Heart left ventricle (tissue), 16 donors: ENCODE results near the gene UPP2. TPM values are rescaled to one million over a fixed set of nuclear protein-coding genes. Genes with fewer than 3 reads are reported as not detected.

ENCODE experiments used
- ATAC-seq, 4 donors: fragments of 200-7000 bp; cut with Tn5 transposase; one replicate each; pipeline ENCODE4 v1.9.1; 2020 to 2022; ENCODE audit warnings: moderate library complexity in 4 of 4, mild to moderate bottlenecking in 3 of 4, moderate number of reproducible peaks in 1 of 4
- DNase-seq, 5 donors: peaks; one replicate each; pipeline ENCODE4 v3.0.0-alpha.2; 2020
- H3K27ac ChIP-seq, 12 donors: fragments of 200-600 bp; sonication (generic) in 4 of 12; one replicate each; pipeline versions ENCODE4 v1.5.0 to v1.8.0; 2016 to 2022; ENCODE audit warnings: mild to moderate bottlenecking in 2 of 12
- H3K27me3 ChIP-seq, 9 donors: fragments of 200-600 bp; sonication (generic) in 2 of 9; one replicate each; pipeline versions ENCODE4 v1.5.1 to v1.8.0; 2016 to 2022; ENCODE audit warnings: mild to moderate bottlenecking in 3 of 9
- H3K36me3 ChIP-seq, 9 donors: fragments of 200-600 bp; sonication (generic) in 2 of 9; one replicate each; pipeline versions ENCODE4 v1.5.0 to v1.8.0; 2018 to 2022; ENCODE audit warnings: mild to moderate bottlenecking in 2 of 9
- H3K4me1 ChIP-seq, 12 donors: fragments of 200-600 bp; sonication (generic) in 4 of 12; one replicate each; pipeline versions ENCODE4 v1.5.0 to v1.8.0; 2016 to 2022; ENCODE audit warnings: mild to moderate bottlenecking in 3 of 12
- H3K4me3 ChIP-seq, 12 donors: fragments of 200-600 bp; sonication (generic) in 4 of 12; one replicate each; pipeline versions ENCODE4 v1.5.0 to v1.8.0; 2017 to 2022; ENCODE audit warnings: mild to moderate bottlenecking in 9 of 12, moderate library complexity in 4 of 12
- H3K9me3 ChIP-seq, 12 donors: fragments of 200-600 bp; sonication (generic) in 4 of 12; one replicate each; pipeline versions ENCODE4 v1.5.0 to v1.8.0; 2016 to 2022; ENCODE audit warnings: mild to moderate bottlenecking in 1 of 12
- CTCF ChIP-seq, 12 donors: fragments of 200-600 bp; sonication (generic) in 4 of 12; IDR thresholded peaks; one replicate each; pipeline versions ENCODE4 v1.5.0 to v1.8.0; 2018 to 2022; ENCODE audit warnings: antibody characterized with exemption in 12 of 12, mild to moderate bottlenecking in 5 of 12
- POLR2A ChIP-seq, 2 donors: fragments of 450-650 bp; IDR thresholded peaks; one replicate each; pipeline ENCODE4 v1.6.1; 2017; ENCODE audit warnings: antibody characterized with exemption in 2 of 2, mild to moderate bottlenecking in 2 of 2, moderate library complexity in 2 of 2
- WGBS, 4 donors: extraction: QIAGEN DNeasy Blood & Tissue Kit in 2 of 4; methylation state at CpG; one replicate each; pipeline versions ENCODE4 v1.1.5 to v1.1.7; 2013 to 2018; 5-methylcytosine and 5-hydroxymethylcytosine counted together
- intact Hi-C, 10 donors: fragments of 100-400 bp; cut with DNase I; formaldehyde crosslinking; loops; one replicate each; pipeline versions ENCODE4 v1.11.1 to v1.14.2; 2022
- polyA plus RNA-seq, 2 donors: library from polyadenylated mRNA; stranded (reverse); fragments of 200-250 nt; gene quantifications; one replicate each; pipeline ENCODE4 v1.2.3, GENCODE V29; 2013
- total RNA-seq, 9 donors: library from RNA; depleted of rRNA in 2 of 9; stranded (reverse); fragments of >200 nt in 2 of 9; fragmentation: NEBNext Ultra II Directional in 3 of 9; extraction: Animal tissue kit (Norgen Biotek cat#: 25700) in 3 of 9; gene quantifications; one replicate each; pipeline versions ENCODE4 v1.1.0 to v1.2.4, GENCODE V29; 2016 to 2023
- donor health status: ischemic (EF 13 %, LVEDD 7.1; RV severe dilation, severe dysfunction).
- donor health status: healthy with polysubstance abuse.
- donor health status: DM: no; HTN: yes; CAD: no.
- donor health status: DM: no; HTN: no; CAD: no.
- donor health status: ischemic (EF 25% LVEDD 6.9; RV normal size, moderate dysfunction).
- donor health status: ischemic (EF 25% LVEDD 5.7; RV mildly dilated, moderate dysfunction).
- donor health status: healthy.
- donor health status: DM: yes; HTN: yes; CAD: no.
- donor health status: ischemic (EF 35%, LVEDD 5.7; RV mildly dilated, moderate dysfunction).
- donor health status: nonischemic (EF 11% LVEDD 7.7; RV severe dilation, severe dysfunction).
- donor health status: DM: yes; HTN: yes; CAD: no.
- donor health status: PGD.
- donor health status: ischemic (EF 29% LVEDD 5.4; RV normal size, mild dysfunction).
- donor health status: nonischemic (EF 23%, LVEDD 6.1; RV moderate dilation, normal function).

Gene UPP2
- total and polyA plus RNA-seq, 11 donors = not detected

GRCh38 chr2:158091647-158092046, 10.0 kb upstream of the UPP2 start:
- Histone ChIP-seq H3K9me3 (peaks cover 0 to 20% (median 0%) of the 10 kb centered on the region in 12 donors), H3K4me1 (no peaks in the 10 kb centered on the region), H3K4me3 (no peak overlapping the region), H3K27ac (no peak overlapping the region), H3K27me3 (no peaks in the 10 kb centered on the region), H3K36me3 (no peaks in the 10 kb centered on the region)
- 61 to 81% (median 80%) methylated on average over 4 of the region's 4 CpGs for WGBS, 4 donors
- DNase-seq (no peak), ATAC-seq (no peak)
- TF ChIP-seq CTCF (IDR thresholded peaks at IDR 0.05) (no peak), POLR2A (IDR thresholded peaks at IDR 0.05) (no peak)
- intact Hi-C loops = no loop called here

GRCh38 chr2:158094487-158095092, 7.1 kb upstream of the UPP2 start:
- no peaks in the 10 kb centered on the region for H3K4me1 ChIP-seq
- ATAC-seq = no peak
- H3K9me3 ChIP-seq = no peaks in the 10 kb centered on the region
- H3K27ac ChIP-seq = no peak overlapping the region
- no peaks in the 10 kb centered on the region for H3K36me3 ChIP-seq
- TF ChIP-seq CTCF (IDR thresholded peaks at IDR 0.05) (no peak), POLR2A (IDR thresholded peaks at IDR 0.05) (no peak)
- DNase-seq = no peak
- no peaks in the 10 kb centered on the region for H3K27me3 ChIP-seq
- 58 to 65% (median 61%) methylated on average over 2 of the region's 2 CpGs for WGBS, 4 donors
- H3K4me3 ChIP-seq = no peak overlapping the region
- intact Hi-C loops = no loop called here

GRCh38 chr2:158095269-158095668, 6.4 kb upstream of the UPP2 start:
- no peaks in the 10 kb centered on the region for H3K4me1 ChIP-seq
- no peak for ATAC-seq
- TF ChIP-seq POLR2A (IDR thresholded peaks at IDR 0.05) (no peak), CTCF (IDR thresholded peaks at IDR 0.05) (no peak)
- DNase-seq = no peak
- intact Hi-C loops = no loop called here
- no peaks in the 10 kb centered on the region for H3K27me3 ChIP-seq
- no peaks in the 10 kb centered on the region for H3K36me3 ChIP-seq
- H3K4me3 ChIP-seq = no peak overlapping the region
- no peak overlapping the region for H3K27ac ChIP-seq
- no peaks in the 10 kb centered on the region for H3K9me3 ChIP-seq

- WGBS, 4 donors = 88 to 94% (median 92%) methylated on average over 4 of the region's 4 CpGs
- Histone ChIP-seq H3K27me3 (no peaks in the 10 kb centered on the region), H3K27ac (no peak overlapping the region), H3K9me3 (no peaks in the 10 kb centered on the region), H3K36me3 (no peaks in the 10 kb centered on the region), H3K4me1 (no peaks in the 10 kb centered on the region), H3K4me3 (no peak overlapping the region)
- intact Hi-C loops = no loop called here
- TF ChIP-seq CTCF (IDR thresholded peaks at IDR 0.05) (no peak), POLR2A (IDR thresholded peaks at IDR 0.05) (no peak)
- ATAC-seq (no peak), DNase-seq (no peak)
Observed at GRCh38 chr2:158095912-158096311, 5.8 kb upstream of the UPP2 start.
